HUES6 (cell line): ENCODE data around the gene ZGRF1.
"Not testable (repeated sequence)": the region's sequence is repeated elsewhere in the genome, so short reads cannot be mapped to it uniquely, and the experiment has no call there.

Experiments used
- H3K27ac ChIP-seq: 2 replicates; pipeline ENCODE4 v1.7.0; 2013; ENCODE audit warnings: low read depth, mild to moderate bottlenecking, low read length, inconsistent platforms
- H3K27me3 ChIP-seq: 2 replicates; pipeline ENCODE4 v1.6.1; 2013; ENCODE audit warnings: low read length; ENCODE audit not compliant: control insufficient read depth, insufficient read depth
- H3K36me3 ChIP-seq: 2 replicates; pipeline ENCODE4 v1.6.1; 2013; ENCODE audit warnings: low read length; ENCODE audit not compliant: control insufficient read depth, insufficient read depth
- H3K4me1 ChIP-seq: 2 replicates; pipeline ENCODE4 v1.6.1; 2013; ENCODE audit warnings: low read length; ENCODE audit not compliant: control insufficient read depth, insufficient read depth
- H3K4me3 ChIP-seq: 2 replicates; pipeline ENCODE4 v1.5.1; 2013; ENCODE audit warnings: low read depth, low read length
- H3K9ac ChIP-seq: one replicate; pipeline ENCODE4 v1.6.1; 2013; ENCODE audit warnings: mild to moderate bottlenecking, low read length
- H3K9me3 ChIP-seq: 2 replicates; pipeline ENCODE4 v1.6.1; 2013; ENCODE audit warnings: low read depth, low read length; ENCODE audit not compliant: control insufficient read depth, insufficient read depth

ZGRF1 gene, protein sequence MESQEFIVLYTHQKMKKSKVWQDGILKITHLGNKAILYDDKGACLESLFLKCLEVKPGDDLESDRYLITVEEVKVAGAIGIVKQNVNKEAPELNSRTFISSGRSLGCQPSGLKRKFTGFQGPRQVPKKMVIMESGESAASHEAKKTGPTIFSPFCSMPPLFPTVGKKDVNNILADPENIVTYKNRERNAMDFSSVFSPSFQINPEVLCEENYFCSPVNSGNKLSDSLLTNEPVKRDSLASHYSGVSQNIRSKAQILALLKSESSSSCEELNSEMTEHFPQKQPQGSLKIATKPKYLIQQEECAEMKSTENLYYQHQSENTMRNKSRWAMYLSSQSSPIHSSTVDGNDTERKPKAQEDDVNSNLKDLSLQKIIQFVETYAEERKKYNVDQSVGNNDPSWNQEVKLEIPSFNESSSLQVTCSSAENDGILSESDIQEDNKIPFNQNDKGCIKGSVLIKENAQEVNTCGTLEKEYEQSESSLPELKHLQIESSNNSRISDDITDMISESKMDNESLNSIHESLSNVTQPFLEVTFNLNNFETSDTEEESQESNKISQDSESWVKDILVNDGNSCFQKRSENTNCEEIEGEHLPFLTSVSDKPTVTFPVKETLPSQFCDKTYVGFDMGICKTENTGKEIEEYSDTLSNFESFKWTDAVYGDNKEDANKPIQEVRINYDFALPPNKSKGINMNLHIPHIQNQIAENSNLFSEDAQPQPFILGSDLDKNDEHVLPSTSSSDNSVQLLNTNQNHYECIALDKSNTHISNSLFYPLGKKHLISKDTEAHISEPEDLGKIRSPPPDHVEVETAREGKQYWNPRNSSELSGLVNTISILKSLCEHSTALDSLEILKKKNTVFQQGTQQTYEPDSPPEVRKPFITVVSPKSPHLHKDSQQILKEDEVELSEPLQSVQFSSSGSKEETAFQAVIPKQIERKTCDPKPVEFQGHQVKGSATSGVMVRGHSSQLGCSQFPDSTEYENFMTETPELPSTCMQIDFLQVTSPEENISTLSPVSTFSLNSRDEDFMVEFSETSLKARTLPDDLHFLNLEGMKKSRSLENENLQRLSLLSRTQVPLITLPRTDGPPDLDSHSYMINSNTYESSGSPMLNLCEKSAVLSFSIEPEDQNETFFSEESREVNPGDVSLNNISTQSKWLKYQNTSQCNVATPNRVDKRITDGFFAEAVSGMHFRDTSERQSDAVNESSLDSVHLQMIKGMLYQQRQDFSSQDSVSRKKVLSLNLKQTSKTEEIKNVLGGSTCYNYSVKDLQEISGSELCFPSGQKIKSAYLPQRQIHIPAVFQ (N-terminal part only)

GRCh38 chr4:112636688-112637551, at the start of gene ZGRF1, which contains the start of gene LARP7:
ZGRF1 (minus strand) TSS chr4:112636909; CDS start chr4:112633176, 3,733 bp downstream.
LARP7 (plus strand) TSS chr4:112637143; CDS start chr4:112644670, 7,527 bp downstream.
- H3K4me3 ChIP-seq, result peak within 1 kb of the TSS; percentile 90
- no peaks in the 10 kb centered on the region for H3K9me3 ChIP-seq
- peak within 1 kb of the TSS; percentile 87 for H3K9ac ChIP-seq
- H3K36me3 ChIP-seq, result peaks cover 23% of the 10 kb centered on the region
- H3K27me3 ChIP-seq, result no peaks in the 10 kb centered on the region
- H3K4me1 ChIP-seq, result peaks cover 21% of the 10 kb centered on the region; the same call in 1 of the 2 replicates
- peak within 1 kb of the TSS; percentile 77; the same call in 1 of the 2 replicates for H3K27ac ChIP-seq

DNA sequence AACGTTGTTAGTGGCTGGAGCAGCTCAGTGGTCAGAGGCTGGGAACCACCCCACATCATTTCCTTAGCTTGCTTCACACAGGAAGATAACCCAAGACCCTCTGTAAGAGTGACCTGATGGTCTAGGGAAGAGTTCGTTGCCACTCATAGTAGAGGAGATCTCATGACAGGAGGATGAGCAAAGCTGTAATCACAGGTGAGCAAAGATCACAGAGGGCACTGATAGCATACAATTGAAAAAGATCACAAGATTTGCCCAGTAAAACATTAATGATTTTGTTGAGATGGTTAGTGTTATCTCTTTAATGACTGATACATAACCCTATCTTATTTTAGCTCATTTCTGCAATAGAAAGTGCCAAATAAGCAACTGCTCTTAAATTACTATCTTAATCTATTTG, 44.3 kb upstream of the ZGRF1 start:
- no peaks in the 10 kb centered on the region for H3K9me3 ChIP-seq
- no peak overlapping the region for H3K27ac ChIP-seq
- no peaks in the 10 kb centered on the region for H3K27me3 ChIP-seq
- H3K4me1 ChIP-seq, result peaks cover 7% of the 10 kb centered on the region; the same call in 1 of the 2 replicates
- H3K36me3 ChIP-seq, result no peaks in the 10 kb centered on the region
- no peak overlapping the region for H3K9ac ChIP-seq
- no peak overlapping the region for H3K4me3 ChIP-seq

DNA sequence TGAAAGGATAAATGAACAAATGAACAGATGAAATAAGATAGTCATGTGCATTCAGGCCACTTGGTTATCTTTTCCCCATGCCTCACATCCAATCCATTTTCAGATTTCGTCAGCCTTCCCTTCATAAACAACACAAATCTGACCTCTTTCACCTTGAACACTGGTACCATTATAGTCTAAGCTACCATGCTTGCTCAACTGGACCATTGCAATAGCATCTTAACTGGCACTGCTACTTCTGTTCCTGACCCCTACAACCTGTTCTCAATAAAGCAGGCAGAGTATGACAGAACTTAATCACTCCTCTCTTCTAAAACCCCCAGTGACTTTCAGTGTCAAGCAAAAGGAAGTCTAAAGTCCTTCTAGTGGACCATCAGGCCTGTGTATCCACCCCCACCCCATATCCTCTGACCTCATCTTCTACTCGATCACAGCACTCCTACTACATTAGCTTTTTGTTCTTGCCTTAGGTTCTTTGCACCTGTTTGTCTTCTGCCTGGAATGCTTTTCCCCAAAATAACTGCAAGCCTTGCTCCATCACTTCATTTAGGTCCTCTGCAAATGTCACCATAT, 40.9 kb upstream of the ZGRF1 start:
- no peaks in the 10 kb centered on the region for H3K27me3 ChIP-seq
- no peak overlapping the region for H3K4me3 ChIP-seq
- peaks cover 12% of the 10 kb centered on the region; the same call in 1 of the 2 replicates for H3K4me1 ChIP-seq
- H3K27ac ChIP-seq, result no peak overlapping the region
- no peak overlapping the region for H3K9ac ChIP-seq
- no peaks in the 10 kb centered on the region for H3K36me3 ChIP-seq
- no peaks in the 10 kb centered on the region for H3K9me3 ChIP-seq

DNA sequence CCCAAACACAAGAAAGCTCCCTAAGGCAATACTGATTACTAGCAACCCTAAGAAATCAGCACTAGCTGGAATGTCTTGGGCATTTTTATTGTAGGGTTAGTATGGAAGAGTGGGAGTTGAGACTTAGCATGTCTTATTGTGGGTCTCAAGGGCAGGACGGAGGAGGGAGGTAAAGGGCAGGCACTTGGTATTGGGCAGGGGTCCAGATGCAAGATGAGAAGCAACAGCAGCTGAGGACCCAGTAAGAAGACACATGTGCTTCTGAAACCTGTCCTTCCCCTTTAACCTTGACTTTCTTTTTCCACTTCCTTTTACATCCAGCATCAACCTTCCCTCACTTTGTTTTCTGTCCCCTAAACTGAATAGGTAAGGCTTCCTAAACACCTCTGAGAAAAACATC, 37.7 kb upstream of the ZGRF1 start:
- H3K36me3 ChIP-seq, result no peaks in the 10 kb centered on the region
- H3K4me1 ChIP-seq, result peaks cover 17% of the 10 kb centered on the region
- H3K27ac ChIP-seq, result no peak overlapping the region
- no peaks in the 10 kb centered on the region for H3K27me3 ChIP-seq
- no peak overlapping the region for H3K9ac ChIP-seq
- H3K4me3 ChIP-seq, result no peak overlapping the region
- no peaks in the 10 kb centered on the region for H3K9me3 ChIP-seq

- Histone ChIP-seq H3K4me3 (no peak overlapping the region), H3K36me3 (no peaks in the 10 kb centered on the region), H3K27me3 (no peaks in the 10 kb centered on the region), H3K4me1 (peaks cover 17% of the 10 kb centered on the region), H3K27ac (no peak overlapping the region), H3K9me3 (no peaks in the 10 kb centered on the region), H3K9ac (no peak overlapping the region)
Measured at GRCh38 chr4:112673686-112674085, 37.0 kb upstream of the ZGRF1 start.

DNA sequence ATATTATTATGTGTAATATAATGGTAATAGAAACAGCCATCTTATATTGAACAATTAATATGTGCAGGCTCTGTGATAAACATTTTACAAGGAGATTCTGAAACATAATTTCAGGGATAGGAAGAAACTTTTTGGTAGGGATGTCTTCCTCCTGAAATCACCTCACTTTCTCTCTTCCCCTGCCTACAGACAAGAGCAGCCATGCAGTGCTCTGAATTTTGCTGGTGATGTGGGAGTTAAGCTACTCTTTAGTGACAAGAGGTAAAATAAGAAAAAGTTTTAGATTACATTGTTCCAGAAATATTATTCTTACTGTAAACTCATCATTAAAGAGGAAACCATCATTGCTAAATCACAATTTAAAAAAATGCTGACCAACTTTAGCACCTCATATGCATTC, 36.4 kb upstream of the ZGRF1 start:
- H3K4me3 ChIP-seq, result no peak overlapping the region
- H3K9me3 ChIP-seq, result no peaks in the 10 kb centered on the region
- H3K4me1 ChIP-seq, result peaks cover 17% of the 10 kb centered on the region
- H3K27ac ChIP-seq, result no peak overlapping the region
- no peaks in the 10 kb centered on the region for H3K36me3 ChIP-seq
- no peaks in the 10 kb centered on the region for H3K27me3 ChIP-seq
- no peak overlapping the region for H3K9ac ChIP-seq

DNA sequence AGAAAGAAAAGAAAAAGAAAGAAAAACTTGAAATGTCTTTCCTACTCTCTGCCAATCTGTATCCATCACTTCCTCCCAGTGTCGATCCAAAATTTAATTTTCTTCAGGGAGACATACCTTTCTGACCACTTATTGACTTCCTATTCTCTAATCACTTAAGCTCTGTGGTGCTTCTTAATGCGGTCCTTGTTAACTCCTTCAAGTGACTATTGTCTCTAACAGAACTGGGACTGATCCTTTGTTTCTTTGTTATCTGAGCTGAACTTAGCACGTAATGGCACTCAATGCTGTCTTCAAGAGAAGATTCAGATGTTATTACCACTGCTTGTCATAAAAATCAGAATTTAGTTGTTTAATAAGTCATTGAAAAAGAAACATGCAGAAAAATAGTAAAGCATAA, 31.4 kb upstream of the ZGRF1 start:
- Histone ChIP-seq H3K9me3 (no peaks in the 10 kb centered on the region), H3K27ac (no peak overlapping the region), H3K4me1 (peaks cover 11% of the 10 kb centered on the region), H3K27me3 (no peaks in the 10 kb centered on the region), H3K4me3 (no peak overlapping the region), H3K9ac (no peak overlapping the region), H3K36me3 (no peaks in the 10 kb centered on the region)

- no peaks in the 10 kb centered on the region for H3K9me3 ChIP-seq
- H3K27me3 ChIP-seq, result no peaks in the 10 kb centered on the region
- no peaks in the 10 kb centered on the region for H3K36me3 ChIP-seq
- H3K9ac ChIP-seq, result no peak overlapping the region
- H3K4me1 ChIP-seq, result peaks cover under 1% of the 10 kb centered on the region; the same call in 1 of the 2 replicates
- H3K27ac ChIP-seq, result peak overlapping the region; percentile 33; the same call in 1 of the 2 replicates
- no peak overlapping the region for H3K4me3 ChIP-seq
Measured at GRCh38 chr4:112664611-112665010, 27.9 kb upstream of the ZGRF1 start.

DNA sequence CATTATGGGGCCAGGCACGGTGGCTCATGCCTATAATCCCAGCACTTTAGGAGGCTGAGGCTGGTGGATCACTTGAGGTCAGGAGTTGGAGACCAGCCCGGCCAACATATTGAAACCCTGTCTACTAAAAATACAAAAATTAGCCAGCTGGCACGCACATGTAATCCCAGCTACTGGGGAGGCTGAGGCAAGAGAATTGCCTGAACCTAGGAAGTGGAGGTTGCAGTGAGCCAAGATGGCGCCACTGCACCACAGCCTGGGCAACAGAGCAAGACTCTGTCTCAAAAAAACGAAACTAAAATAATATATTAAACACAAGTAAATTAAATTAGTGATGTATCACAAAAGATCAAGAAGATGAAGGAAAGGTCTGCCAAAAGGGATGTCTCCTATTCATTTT, 19.4 kb upstream of the ZGRF1 start:
- not testable (repeated sequence) for H3K27me3 ChIP-seq, H3K4me3 ChIP-seq, H3K9me3 ChIP-seq
- H3K4me1 ChIP-seq, result peaks cover 50% of the 10 kb centered on the region
- peaks cover 45% of the 10 kb centered on the region; the same call in 1 of the 2 replicates for H3K36me3 ChIP-seq
- peak overlapping the region; percentile 73 for H3K9ac ChIP-seq
- H3K27ac ChIP-seq, result peak overlapping the region; percentile 100; the same call in 1 of the 2 replicates
